ENCODE data around the gene ZFP57.
"Not testable (repeated sequence)": the region's sequence is repeated elsewhere in the genome, so short reads cannot be mapped to it uniquely, and the experiment has no call there.

ZFP57 gene

DNA sequence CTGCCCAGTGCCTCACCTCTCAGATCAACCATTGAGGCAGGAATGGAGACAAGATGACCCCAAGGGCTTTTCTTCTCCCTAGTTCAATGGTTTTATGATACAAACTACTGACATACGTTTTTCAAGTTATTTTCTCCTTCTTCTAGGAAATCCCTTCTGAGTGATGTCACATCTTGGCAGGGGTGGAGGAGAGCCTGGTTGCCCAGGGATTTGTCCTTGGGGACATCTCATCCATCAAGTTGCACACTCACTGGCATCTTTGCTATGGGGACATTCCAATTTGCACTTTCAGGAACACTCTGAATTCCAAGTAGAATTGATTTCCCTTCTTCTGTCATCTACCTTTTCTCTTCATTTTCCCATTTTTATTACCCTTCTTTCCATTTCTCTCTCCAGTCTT is 9.9 kb downstream of the ZFP57 start:
- Histone ChIP-seq H3K4me3 (ENCODE audit: extremely low read depth, insufficient read depth, low read length, poor library complexity, severe bottlenecking) (no peak overlapping the region), H3K4me1 (ENCODE audit: control insufficient read depth, insufficient read depth, low read length, poor library complexity, severe bottlenecking) (peaks cover 16% of the 10 kb centered on the region), H3K27ac (ENCODE audit: low read depth, low read length, severe bottlenecking) (no peak overlapping the region), H3K36me3 (ENCODE audit: control insufficient read depth, insufficient read depth, low read length) (no peaks in the 10 kb centered on the region), H3K9me3 (ENCODE audit: control insufficient read depth, low read length) (no peaks in the 10 kb centered on the region)
- no CpG with 5 or more reads among the region's 1 CpG for WGBS, 2 experiments (ENCODE audit: insufficient coverage in 2 of 2)

DNA sequence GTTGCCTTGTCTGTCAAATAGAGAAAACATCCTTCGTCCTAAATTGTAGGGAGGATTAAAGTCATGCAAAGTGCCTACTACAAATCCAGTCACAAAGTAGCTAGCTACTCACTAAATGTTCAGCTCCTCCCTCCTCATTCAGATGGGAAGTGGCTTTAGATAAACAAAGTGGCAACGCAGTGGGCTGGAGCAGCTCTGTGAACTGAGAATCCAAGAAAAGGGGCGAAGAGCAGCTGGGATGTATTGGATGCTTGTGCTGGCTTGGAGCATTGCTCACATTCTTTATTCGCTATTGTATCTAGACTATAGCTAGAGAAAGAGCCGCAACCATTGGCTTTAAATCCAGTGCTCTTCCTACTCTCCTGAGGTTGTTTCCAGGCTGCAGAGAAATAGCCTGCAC is 13.8 kb downstream of the ZFP57 start:
- H3K4me3 ChIP-seq (ENCODE audit: extremely low read depth, insufficient read depth, low read length, poor library complexity, severe bottlenecking), result no peak overlapping the region
- H3K9me3 ChIP-seq (ENCODE audit: control insufficient read depth, low read length), result no peaks in the 10 kb centered on the region
- no peaks in the 10 kb centered on the region for H3K36me3 ChIP-seq (ENCODE audit: control insufficient read depth, insufficient read depth, low read length)
- WGBS, 2 experiments (ENCODE audit: insufficient coverage in 2 of 2), result 10% methylated on average over 2 of the region's 5 CpGs; no CpG with 5 or more reads in 1 of the 2 experiments
- peaks cover 20% of the 10 kb centered on the region for H3K4me1 ChIP-seq (ENCODE audit: control insufficient read depth, insufficient read depth, low read length, poor library complexity, severe bottlenecking)
- no peak overlapping the region for H3K27ac ChIP-seq (ENCODE audit: low read depth, low read length, severe bottlenecking)

DNA sequence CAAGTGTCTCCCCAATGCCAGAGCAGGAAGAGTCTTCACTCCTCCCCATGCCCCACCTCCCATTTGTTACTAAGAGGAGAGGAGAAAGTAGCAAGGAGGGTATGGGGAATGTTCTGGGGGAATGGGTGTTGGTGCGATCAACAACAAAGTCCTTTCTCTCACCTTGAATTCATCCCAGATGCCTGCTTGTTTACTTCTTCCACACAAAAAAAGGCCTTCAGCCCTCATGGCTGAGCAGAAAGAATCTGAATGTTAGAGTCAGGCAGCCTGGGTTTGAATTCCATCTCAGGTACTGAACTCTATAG is 14.2 kb downstream of the ZFP57 start:
- Histone ChIP-seq H3K9me3 (ENCODE audit: control insufficient read depth, low read length) (no peaks in the 10 kb centered on the region), H3K36me3 (ENCODE audit: control insufficient read depth, insufficient read depth, low read length) (no peaks in the 10 kb centered on the region), H3K4me3 (ENCODE audit: extremely low read depth, insufficient read depth, low read length, poor library complexity, severe bottlenecking) (no peak overlapping the region), H3K4me1 (ENCODE audit: control insufficient read depth, insufficient read depth, low read length, poor library complexity, severe bottlenecking) (peaks cover 20% of the 10 kb centered on the region), H3K27ac (ENCODE audit: low read depth, low read length, severe bottlenecking) (no peak overlapping the region)
- no CpG with 5 or more reads among the region's 1 CpG for WGBS, 2 experiments (ENCODE audit: insufficient coverage in 2 of 2)

DNA sequence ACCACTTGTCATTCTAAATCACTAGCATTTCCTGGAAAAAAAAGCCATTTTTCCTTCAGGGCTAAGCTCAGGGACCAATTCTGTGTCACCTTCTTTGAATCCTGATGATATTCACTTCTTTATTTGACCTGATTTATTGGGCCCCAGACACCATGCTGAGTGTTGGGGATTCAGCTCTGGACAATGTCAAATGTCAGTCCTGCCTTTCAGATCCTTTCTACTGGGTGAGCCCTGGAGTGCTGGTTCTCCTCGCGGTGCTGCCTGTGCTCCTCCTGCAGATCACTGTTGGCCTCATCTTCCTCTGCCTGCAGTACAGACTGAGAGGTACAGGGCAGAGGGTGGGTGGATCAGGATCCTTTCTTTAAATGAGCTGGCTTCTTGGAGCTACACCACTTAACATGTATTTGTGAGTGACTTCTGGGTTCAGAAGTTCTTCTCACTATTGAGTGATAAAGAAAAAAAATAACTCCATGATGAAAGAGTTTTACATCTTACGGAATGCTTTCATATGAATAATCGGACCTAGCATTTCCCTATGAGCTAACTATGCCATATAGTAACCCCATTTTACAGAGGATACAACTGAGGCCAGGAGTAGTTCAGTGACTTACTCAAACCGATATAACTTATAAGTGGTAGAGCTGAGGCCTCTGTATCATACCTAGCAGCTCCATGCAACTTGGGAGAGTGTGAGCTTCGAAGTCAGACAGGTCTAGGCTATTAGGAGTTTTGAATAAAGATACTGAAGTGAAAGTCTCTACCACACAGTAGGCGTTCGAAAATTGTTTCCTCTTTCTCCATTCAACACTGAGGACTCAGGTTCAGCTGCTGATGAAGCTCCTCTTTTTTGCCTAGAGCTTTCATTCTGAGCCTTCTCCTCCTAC is 14.8 kb downstream of the ZFP57 start:
- Histone ChIP-seq H3K9me3 (ENCODE audit: control insufficient read depth, low read length) (no peaks in the 10 kb centered on the region), H3K4me3 (ENCODE audit: extremely low read depth, insufficient read depth, low read length, poor library complexity, severe bottlenecking) (no peak overlapping the region), H3K36me3 (ENCODE audit: control insufficient read depth, insufficient read depth, low read length) (no peaks in the 10 kb centered on the region), H3K4me1 (ENCODE audit: control insufficient read depth, insufficient read depth, low read length, poor library complexity, severe bottlenecking) (peaks cover 20% of the 10 kb centered on the region), H3K27ac (ENCODE audit: low read depth, low read length, severe bottlenecking) (no peak overlapping the region)
- WGBS, 2 experiments (ENCODE audit: insufficient coverage in 2 of 2), result 24 to 32% methylated on average over 2 to 3 of the region's 8 CpGs

DNA sequence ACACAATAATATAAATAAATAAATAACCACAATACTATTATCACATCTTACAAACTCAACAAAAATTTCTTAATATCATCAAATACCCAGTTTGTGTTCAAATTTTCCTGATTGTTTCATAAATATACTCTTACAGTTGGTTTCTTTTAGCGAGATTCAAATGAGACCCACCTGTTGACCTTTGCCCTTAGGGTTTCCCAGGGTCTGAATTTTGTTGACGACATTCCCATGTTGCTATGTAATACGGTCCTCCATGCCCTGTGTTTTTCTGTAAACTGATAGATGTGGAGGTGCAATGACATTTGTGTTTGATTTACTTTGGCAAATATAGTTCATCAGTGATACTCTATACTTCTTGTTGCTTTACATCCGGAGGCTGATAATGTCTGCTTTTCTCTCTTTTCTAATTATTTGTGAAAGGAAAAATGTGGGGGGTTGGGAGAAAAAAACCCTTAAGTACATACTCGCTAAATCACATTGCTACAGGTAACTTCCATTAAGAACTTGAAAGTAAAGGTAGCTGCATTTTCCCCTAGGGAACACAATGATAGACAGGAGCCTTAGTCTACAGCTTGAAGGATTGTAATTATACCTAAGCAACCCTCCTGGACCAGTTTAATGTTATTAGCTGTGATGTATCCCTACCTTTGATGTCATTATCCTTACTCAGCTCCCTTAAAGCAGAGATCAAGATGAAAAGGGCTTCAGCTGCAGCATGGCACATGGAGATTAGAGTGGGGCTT is 17.5 kb downstream of the ZFP57 start:
- 63% methylated on average over 2 of the region's 5 CpGs; no CpG with 5 or more reads in 1 of the 2 experiments for WGBS, 2 experiments (ENCODE audit: insufficient coverage in 2 of 2)
- Histone ChIP-seq H3K4me1 (ENCODE audit: control insufficient read depth, insufficient read depth, low read length, poor library complexity, severe bottlenecking) (peaks cover 19% of the 10 kb centered on the region), H3K4me3 (ENCODE audit: extremely low read depth, insufficient read depth, low read length, poor library complexity, severe bottlenecking) (no peak overlapping the region), H3K36me3 (ENCODE audit: control insufficient read depth, insufficient read depth, low read length) (no peaks in the 10 kb centered on the region), H3K9me3 (ENCODE audit: control insufficient read depth, low read length) (no peaks in the 10 kb centered on the region), H3K27ac (ENCODE audit: low read depth, low read length, severe bottlenecking) (no peak overlapping the region)

DNA sequence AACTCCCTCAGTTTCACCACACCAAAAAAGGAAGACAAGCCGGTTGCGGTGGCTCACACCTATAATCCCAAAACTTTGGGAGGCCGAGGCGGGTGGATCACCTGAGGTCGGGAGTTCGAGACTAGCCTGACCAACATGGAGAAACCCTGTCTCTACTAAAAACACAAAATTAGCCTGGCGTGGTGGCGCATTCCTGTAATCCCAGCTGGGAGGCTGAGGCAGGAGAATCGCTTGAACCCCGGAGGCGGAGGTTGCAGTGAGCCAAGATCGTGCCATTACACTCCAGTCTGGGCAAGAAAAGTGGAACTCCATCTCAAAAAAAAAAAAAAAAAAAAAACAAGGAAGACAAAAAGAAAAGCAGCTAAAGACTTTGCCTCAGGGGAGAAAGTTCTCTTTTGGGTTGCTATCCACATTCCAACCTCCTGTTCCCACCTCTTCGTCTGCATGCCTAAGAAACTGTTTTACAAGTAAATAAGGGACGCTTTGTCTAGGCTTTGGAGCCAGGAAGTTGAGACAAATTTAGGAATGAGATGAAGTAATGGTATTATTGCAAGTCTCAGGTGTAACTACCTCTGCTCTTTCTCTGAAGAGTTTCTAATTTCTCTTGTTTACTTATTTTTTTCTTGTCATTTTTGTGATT is 19.3 kb downstream of the ZFP57 start:
- H3K4me3 ChIP-seq (ENCODE audit: extremely low read depth, insufficient read depth, low read length, poor library complexity, severe bottlenecking); H3K27ac ChIP-seq (ENCODE audit: low read depth, low read length, severe bottlenecking); H3K36me3 ChIP-seq (ENCODE audit: control insufficient read depth, insufficient read depth, low read length); H3K9me3 ChIP-seq (ENCODE audit: control insufficient read depth, low read length): not testable (repeated sequence)
- peaks cover 14% of the 10 kb centered on the region for H3K4me1 ChIP-seq (ENCODE audit: control insufficient read depth, insufficient read depth, low read length, poor library complexity, severe bottlenecking)
- 30 to 46% methylated on average over 4 to 11 of the region's 14 CpGs for WGBS, 2 experiments (ENCODE audit: insufficient coverage in 2 of 2)

DNA sequence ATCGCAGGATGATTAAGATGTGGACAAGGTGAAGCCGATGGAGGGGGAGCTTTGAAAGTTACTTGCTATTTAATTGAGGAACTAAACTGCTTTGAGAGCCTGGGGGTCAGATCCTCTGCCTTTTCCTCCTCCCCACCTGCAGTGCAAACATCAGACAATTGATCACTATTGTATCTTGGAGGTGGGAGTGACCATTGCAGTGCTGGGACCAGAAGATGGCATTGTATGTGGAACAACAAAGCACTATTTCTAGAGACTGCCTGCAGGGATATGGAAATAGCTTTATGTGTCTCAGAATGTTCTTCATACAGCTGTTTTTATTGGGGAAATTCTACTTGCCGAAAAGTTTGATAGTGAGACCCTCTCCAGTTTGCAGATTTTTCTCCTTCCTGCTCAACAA is 19.9 kb downstream of the ZFP57 start:
- H3K27ac ChIP-seq (ENCODE audit: low read depth, low read length, severe bottlenecking), result no peak overlapping the region
- H3K9me3 ChIP-seq (ENCODE audit: control insufficient read depth, low read length), result no peaks in the 10 kb centered on the region
- H3K36me3 ChIP-seq (ENCODE audit: control insufficient read depth, insufficient read depth, low read length), result no peaks in the 10 kb centered on the region
- WGBS, 2 experiments (ENCODE audit: insufficient coverage in 2 of 2), result 81 to 92% methylated on average over 2 of the region's 3 CpGs
- no peak overlapping the region for H3K4me3 ChIP-seq (ENCODE audit: extremely low read depth, insufficient read depth, low read length, poor library complexity, severe bottlenecking)
- peaks cover 13% of the 10 kb centered on the region for H3K4me1 ChIP-seq (ENCODE audit: control insufficient read depth, insufficient read depth, low read length, poor library complexity, severe bottlenecking)

DNA sequence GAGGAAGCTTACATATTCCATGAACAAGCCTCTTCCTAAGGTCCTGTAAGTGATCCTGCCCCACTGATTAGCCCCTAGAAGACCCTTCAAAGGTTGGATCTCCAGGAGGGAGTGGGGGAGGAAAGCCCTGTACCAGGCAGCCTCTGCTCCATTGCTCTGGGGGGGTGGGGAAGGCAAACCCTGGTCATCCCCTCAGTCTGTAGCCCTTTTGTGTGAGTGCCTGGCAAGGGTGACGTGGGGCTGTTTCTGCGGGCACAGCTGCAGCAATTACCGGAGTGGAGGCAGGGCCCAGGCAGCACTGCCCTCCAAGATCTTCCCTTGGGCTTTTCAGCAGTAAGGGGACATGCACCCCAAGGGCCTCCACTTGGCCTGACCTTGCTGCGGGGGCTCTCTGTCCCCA is 24.2 kb downstream of the ZFP57 start, which contains the start of gene MOG:
Gene MOG (plus strand): TSS at position 295 of the 400 bp plus-strand sequence. CDS start 118 bp downstream, outside the sequence.
- Histone ChIP-seq H3K4me1 (ENCODE audit: control insufficient read depth, insufficient read depth, low read length, poor library complexity, severe bottlenecking) (peaks cover 9% of the 10 kb centered on the region), H3K4me3 (ENCODE audit: extremely low read depth, insufficient read depth, low read length, poor library complexity, severe bottlenecking) (no peak within 1 kb of the TSS), H3K9me3 (ENCODE audit: control insufficient read depth, low read length) (no peaks in the 10 kb centered on the region), H3K36me3 (ENCODE audit: control insufficient read depth, insufficient read depth, low read length) (no peaks in the 10 kb centered on the region), H3K27ac (ENCODE audit: low read depth, low read length, severe bottlenecking) (no peak within 1 kb of the TSS)
- WGBS, 2 experiments (ENCODE audit: insufficient coverage in 2 of 2), result 86 to 91% methylated on average over 3 to 4 of the region's 4 CpGs

DNA sequence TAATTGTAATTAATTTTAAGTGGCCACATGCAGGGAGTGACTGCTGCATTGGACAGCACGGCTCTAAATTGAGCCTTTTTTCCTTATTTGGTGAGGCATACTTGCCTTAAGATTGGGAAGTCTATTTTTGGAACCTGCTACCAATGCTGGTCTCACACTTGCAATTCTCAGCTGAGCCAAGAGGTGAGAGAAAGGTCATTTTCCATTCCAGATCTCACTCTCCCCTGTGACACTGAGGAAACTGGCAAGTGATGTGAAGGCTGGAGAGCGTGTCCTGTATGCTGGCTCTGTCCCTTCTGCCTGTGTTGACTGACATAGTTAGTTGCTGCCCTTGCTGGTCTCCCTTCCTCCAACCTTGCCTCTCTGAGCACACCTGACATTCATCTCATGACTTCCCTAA is 24.8 kb downstream of the ZFP57 start:
- WGBS, 2 experiments (ENCODE audit: insufficient coverage in 2 of 2), result 78 to 82% methylated on average over 1 of the region's 2 CpGs
- no peak overlapping the region for H3K27ac ChIP-seq (ENCODE audit: low read depth, low read length, severe bottlenecking)
- H3K36me3 ChIP-seq (ENCODE audit: control insufficient read depth, insufficient read depth, low read length), result no peaks in the 10 kb centered on the region
- no peaks in the 10 kb centered on the region for H3K9me3 ChIP-seq (ENCODE audit: control insufficient read depth, low read length)
- H3K4me3 ChIP-seq (ENCODE audit: extremely low read depth, insufficient read depth, low read length, poor library complexity, severe bottlenecking), result no peak overlapping the region
- H3K4me1 ChIP-seq (ENCODE audit: control insufficient read depth, insufficient read depth, low read length, poor library complexity, severe bottlenecking), result peaks cover 9% of the 10 kb centered on the region

DNA sequence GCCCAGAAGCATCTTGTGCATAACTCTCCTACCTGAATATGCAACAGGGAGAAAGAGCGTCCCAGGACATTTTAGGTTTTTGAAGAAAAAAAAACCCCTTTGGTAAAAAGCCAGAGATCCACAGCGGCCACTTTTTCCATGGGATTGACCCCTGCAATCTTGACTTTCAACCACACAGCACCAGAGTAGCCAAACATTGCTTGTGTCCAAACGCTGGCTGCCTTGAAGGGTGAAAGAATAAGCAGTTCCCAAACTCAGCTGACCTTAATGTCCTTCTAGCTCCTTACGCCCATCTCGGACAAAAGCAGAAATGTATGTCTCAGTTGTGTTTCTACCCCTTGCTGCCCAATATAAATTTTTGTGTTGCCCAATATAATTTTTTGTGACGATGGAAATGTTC is 25.3 kb downstream of the ZFP57 start:
- peaks cover 9% of the 10 kb centered on the region for H3K4me1 ChIP-seq (ENCODE audit: control insufficient read depth, insufficient read depth, low read length, poor library complexity, severe bottlenecking)
- no peak overlapping the region for H3K27ac ChIP-seq (ENCODE audit: low read depth, low read length, severe bottlenecking)
- no peaks in the 10 kb centered on the region for H3K9me3 ChIP-seq (ENCODE audit: control insufficient read depth, low read length)
- WGBS, 2 experiments (ENCODE audit: insufficient coverage in 2 of 2), result 77 to 89% methylated on average over 5 of the region's 6 CpGs
- H3K4me3 ChIP-seq (ENCODE audit: extremely low read depth, insufficient read depth, low read length, poor library complexity, severe bottlenecking), result no peak overlapping the region
- no peaks in the 10 kb centered on the region for H3K36me3 ChIP-seq (ENCODE audit: control insufficient read depth, insufficient read depth, low read length)
